Chondrocyte (in vitro differentiated cells): ENCODE results near the gene ZNF532. TPM values are rescaled to one million over a fixed set of nuclear protein-coding genes. Genes with fewer than 3 reads are reported as not detected.

Experiments used
- DNase-seq: peaks from one replicate; pipeline ENCODE4 v3.0.0; 2021; ENCODE audit warnings: mixed read lengths, low spot score
- H3K27ac Mint-ChIP-seq: one replicate; pipeline ENCODE4 v1.8.0; 2021; ENCODE audit warnings: mild to moderate bottlenecking, moderate library complexity, mixed read lengths; ENCODE audit not compliant: unreplicated experiment
- H3K27me3 Mint-ChIP-seq: 2 replicates; pipeline ENCODE4 v1.8.0; 2021; ENCODE audit warnings: low read depth, mixed read lengths
- H3K36me3 Mint-ChIP-seq: 2 replicates; pipeline ENCODE4 v1.8.0; 2021; ENCODE audit warnings: low read depth, mixed read lengths
- H3K4me1 Mint-ChIP-seq: 2 replicates; pipeline ENCODE4 v1.8.0; 2021; ENCODE audit warnings: low read depth, mild to moderate bottlenecking, mixed read lengths
- H3K4me3 Mint-ChIP-seq: one replicate; pipeline ENCODE4 v1.8.0; 2021; ENCODE audit warnings: mild to moderate bottlenecking, moderate library complexity, mixed read lengths; ENCODE audit not compliant: unreplicated experiment
- H3K9me3 Mint-ChIP-seq: 2 replicates; pipeline ENCODE4 v1.8.0; 2021; ENCODE audit warnings: low read depth, mixed read lengths
- total RNA-seq: library from RNA; stranded (reverse); gene quantifications from 3 replicates; pipeline ENCODE4 v1.2.1, GENCODE V29; 2021
- TF ChIP-seq, protein P1 (sequence below): fragments of 200-600 bp; sonication (generic); IDR thresholded peaks from 2 replicates; pipeline ENCODE4 v1.5.0; 2021; ENCODE audit warnings: antibody characterized with exemption, mild to moderate bottlenecking, moderate library complexity

The ZNF532 gene
- total RNA-seq, 1 donor from 2014 or later, result 162 TPM

DNA sequence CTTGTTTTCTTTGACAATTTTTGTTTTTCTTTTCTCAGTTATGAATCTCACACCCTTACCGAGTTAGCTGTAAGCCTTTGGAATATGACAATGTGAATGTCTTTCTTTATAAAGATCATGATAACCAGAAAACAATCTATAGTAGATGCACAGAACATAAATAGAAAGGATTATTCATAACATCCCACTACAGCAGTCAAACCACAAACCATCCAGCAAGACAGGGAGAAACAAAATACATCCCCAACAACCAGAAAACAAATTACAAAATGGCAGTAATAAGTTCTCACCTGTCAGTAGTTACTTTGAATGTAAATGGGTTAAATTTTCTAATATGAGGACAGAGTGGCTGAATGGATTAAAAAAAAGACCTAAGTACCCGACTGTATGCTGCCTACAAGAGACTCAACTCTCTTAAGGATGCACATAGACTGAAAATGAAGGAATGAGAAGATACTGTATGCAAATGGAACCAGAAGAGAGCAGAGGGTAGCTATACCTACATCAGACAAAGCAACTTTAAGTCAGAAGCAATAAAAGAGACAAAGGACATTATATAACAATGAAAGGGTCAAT lies 124.6 kb downstream of the ZNF532 start:
- Mint-ChIP-seq H3K27me3 (no peaks in the 10 kb centered on the region), H3K4me1 (peaks cover 70% of the 10 kb centered on the region), H3K9me3 (peaks cover 14% of the 10 kb centered on the region), H3K36me3 (peaks cover 4% of the 10 kb centered on the region), H3K27ac (no peak overlapping the region), H3K4me3 (no peak overlapping the region)
- no peak for DNase-seq
- TF ChIP-seq, protein P1, sequence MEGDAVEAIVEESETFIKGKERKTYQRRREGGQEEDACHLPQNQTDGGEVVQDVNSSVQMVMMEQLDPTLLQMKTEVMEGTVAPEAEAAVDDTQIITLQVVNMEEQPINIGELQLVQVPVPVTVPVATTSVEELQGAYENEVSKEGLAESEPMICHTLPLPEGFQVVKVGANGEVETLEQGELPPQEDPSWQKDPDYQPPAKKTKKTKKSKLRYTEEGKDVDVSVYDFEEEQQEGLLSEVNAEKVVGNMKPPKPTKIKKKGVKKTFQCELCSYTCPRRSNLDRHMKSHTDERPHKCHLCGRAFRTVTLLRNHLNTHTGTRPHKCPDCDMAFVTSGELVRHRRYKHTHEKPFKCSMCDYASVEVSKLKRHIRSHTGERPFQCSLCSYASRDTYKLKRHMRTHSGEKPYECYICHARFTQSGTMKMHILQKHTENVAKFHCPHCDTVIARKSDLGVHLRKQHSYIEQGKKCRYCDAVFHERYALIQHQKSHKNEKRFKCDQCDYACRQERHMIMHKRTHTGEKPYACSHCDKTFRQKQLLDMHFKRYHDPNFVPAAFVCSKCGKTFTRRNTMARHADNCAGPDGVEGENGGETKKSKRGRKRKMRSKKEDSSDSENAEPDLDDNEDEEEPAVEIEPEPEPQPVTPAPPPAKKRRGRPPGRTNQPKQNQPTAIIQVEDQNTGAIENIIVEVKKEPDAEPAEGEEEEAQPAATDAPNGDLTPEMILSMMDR, result no peak

DNA sequence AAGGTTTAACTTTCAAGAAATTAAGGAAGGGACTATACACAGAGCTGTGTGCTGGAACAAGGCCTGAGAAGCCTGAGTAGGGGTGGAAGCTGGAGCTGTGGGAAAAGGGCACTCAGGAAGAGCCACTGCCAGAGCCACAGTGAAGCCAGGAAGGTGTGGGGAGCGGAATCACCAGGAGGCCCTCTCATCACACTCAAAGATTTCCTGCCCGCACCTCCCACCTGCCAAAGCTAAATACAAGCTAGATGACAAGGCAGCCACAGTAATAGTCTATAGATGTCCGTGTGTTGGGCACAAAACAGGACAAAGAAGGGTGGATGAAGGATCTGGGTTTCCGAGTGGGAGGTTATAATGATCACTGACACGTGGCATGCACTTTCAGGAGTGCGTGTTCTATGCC lies 126.0 kb downstream of the ZNF532 start:
- TF ChIP-seq, protein P1, result no peak
- peaks cover 14% of the 10 kb centered on the region for H3K9me3 Mint-ChIP-seq
- DNase-seq, result no peak
- peaks cover 82% of the 10 kb centered on the region for H3K4me1 Mint-ChIP-seq
- H3K27ac Mint-ChIP-seq, result peak overlapping the region; percentile 89
- H3K4me3 Mint-ChIP-seq, result no peak overlapping the region
- no peaks in the 10 kb centered on the region for H3K27me3 Mint-ChIP-seq
- peaks cover 4% of the 10 kb centered on the region for H3K36me3 Mint-ChIP-seq

DNA sequence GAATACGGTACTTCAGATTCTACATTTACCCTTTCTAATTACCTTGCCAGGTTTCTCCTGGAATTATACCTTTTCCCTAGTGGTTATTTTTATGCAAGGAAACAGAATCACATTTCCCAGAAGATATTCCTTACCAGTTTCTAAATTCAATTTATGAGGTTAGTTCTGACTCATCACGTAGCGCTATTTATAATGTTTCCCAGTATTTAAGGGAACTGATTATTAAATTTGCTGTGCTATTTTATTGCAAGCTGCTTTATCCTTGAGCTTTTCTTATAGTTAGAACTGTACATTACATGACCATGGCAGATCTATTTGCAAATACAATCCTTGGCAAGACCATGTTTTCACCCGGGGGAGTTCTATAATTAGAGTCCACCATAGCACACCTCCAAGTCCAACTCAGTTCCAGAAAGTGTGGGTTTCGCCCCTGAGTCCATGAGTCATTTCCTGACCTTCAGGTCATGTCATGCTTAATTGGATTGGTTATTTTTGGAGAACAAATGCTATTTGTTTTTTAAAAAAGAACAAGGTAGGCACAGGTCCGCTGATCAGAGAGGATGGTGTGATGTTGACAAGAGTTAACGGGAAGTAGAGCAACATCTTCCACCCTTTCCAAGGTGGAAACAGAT lies 126.6 kb downstream of the ZNF532 start:
- H3K4me3 Mint-ChIP-seq, result no peak overlapping the region
- H3K27me3 Mint-ChIP-seq, result no peaks in the 10 kb centered on the region
- TF ChIP-seq, protein P1, result peak; percentile 2
- peaks cover 4% of the 10 kb centered on the region for H3K36me3 Mint-ChIP-seq
- DNase-seq, result no peak
- peaks cover 88% of the 10 kb centered on the region for H3K4me1 Mint-ChIP-seq
- H3K9me3 Mint-ChIP-seq, result peaks cover 14% of the 10 kb centered on the region
- H3K27ac Mint-ChIP-seq, result peak overlapping the region; percentile 89

DNA sequence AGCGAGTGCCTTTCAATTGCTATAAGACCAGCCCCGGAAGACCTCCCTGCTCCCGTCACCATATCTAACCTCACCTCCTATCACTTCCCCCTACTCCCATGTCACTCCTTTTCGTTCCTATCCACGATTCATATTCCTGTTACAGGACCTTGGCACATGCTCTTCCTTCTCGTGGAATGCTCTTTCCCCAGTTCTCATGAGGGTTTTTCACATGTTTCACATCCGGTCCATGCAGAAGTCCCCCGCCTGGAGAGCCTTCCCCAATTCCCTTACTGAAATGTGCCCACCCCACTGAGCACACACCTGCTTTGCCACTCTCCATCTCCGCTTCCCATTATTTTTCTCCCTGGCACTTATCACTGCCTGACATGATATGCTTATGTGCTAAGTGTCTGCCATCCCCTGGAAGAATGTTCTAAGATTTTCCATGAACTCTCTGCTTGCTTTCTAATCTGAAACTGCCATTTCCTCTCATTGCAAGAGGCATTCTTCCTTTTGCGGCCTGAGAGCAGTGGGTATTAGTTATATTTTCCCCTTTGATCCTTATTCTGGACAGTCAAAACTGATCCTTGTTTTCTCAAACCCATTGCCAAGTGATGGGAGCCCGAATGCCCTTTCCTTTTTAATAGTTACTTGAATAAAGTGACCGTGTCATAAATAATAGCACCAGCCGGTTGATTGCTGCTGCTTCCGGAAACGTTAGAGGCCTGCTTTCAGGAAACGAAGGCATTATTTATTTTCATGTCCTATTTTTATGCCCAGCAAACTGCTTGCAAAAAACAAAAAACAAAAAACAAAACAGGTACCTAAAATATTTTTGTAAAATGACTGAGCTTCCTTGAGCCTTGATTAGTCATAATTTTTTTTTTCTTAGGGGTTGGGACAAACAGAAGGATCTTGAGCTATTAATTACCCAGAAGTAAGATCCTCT lies 127.9 kb downstream of the ZNF532 start:
- no peaks in the 10 kb centered on the region for H3K36me3 Mint-ChIP-seq
- no peaks in the 10 kb centered on the region for H3K27me3 Mint-ChIP-seq
- TF ChIP-seq, protein P1, result no peak
- H3K27ac Mint-ChIP-seq, result peak overlapping the region; percentile 89
- no peak for DNase-seq
- no peak overlapping the region for H3K4me3 Mint-ChIP-seq
- H3K9me3 Mint-ChIP-seq, result peaks cover 14% of the 10 kb centered on the region
- H3K4me1 Mint-ChIP-seq, result peaks cover 90% of the 10 kb centered on the region

DNA sequence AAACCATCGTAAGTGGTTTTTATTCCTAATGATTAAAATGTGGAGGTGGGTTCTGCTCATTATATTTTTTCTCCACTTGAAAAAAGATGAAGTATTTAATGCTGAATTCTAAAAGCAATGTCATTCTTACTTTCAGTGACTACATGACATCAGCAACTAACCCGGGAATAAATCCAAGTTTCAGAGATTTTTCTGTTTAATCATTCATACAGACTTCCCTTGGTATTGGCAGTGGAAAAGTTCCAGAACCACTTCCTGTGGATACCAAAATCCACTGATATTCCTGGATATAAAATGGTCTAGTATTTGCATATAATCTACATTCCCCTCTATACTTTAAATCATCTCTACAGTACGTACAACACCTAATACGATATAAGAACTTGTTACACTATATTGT lies 128.6 kb downstream of the ZNF532 start:
- H3K9me3 Mint-ChIP-seq, result peaks cover 14% of the 10 kb centered on the region
- no peaks in the 10 kb centered on the region for H3K27me3 Mint-ChIP-seq
- DNase-seq, result no peak
- H3K4me3 Mint-ChIP-seq, result no peak overlapping the region
- H3K4me1 Mint-ChIP-seq, result peaks cover 93% of the 10 kb centered on the region
- TF ChIP-seq, protein P1, result no peak
- no peaks in the 10 kb centered on the region for H3K36me3 Mint-ChIP-seq
- peak overlapping the region; percentile 89 for H3K27ac Mint-ChIP-seq
